SK-N-SH treated with all-trans-retinoic acid at 6 μM for 48 hours (cell line): ENCODE measurements around the gene LSS.

Experiments used
- CSDC2 ChIP-seq: fragments of 250-450 bp; sonication (Bioruptor Pico); IDR thresholded peaks from 2 replicates; pipeline ENCODE4 v1.5.0; 2020; ENCODE audit warnings: mild to moderate bottlenecking, moderate library complexity
- ESRRG ChIP-seq: fragments of 250-450 bp; sonication (Bioruptor Pico); IDR thresholded peaks from 2 replicates; pipeline ENCODE4 v1.6.1; 2021; ENCODE audit warnings: mild to moderate bottlenecking

DNA sequence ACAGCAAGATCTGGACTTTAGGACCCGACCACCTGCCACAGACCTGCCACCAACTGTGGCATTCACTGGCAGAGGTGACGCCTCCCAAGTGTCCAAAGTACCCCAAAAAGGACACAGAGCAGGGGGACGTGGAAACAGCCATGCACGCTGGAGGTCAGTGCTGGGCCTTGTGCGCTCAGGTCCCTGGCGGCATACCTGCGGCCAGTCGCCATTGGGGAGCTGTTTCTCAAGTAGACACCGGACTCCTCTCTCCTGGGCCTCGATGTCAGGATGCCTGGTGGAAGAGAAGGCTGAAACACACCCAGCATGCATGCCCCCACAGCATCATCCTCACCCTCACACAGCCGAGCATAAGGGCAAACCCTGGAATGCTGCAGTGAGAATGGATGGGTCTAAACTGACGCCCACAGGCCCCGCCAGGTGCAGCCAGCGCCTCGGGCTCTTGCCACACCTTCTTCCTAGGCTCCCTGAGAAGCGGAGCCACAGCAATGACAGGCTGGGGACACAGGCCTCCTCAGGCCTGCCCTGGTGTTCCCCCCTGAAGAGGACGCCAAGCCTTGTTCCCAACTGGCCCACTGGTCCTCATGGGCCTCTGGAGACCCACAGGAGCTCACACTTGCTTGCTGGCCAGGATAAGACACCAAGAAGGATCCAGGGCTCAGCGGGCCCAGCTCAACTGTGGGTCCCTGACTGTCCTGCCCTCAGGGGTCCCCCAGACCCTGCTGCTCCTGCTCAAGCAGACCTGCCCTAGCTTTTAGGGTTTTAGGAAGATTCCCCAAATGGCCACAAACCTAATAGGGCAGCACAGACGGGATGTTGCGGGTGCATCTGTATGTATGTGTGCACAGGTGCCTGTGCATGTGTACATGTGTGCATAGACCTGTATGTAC, 36.6 kb downstream of the LSS start:
- TF ChIP-seq ESRRG (CRISPR knock-in tag) (no peak), CSDC2 (CRISPR knock-in tag) (no peak)
